ENCODE measurements around the gene PIGU.
"Not testable (repeated sequence)": the region's sequence is repeated elsewhere in the genome, so short reads cannot be mapped to it uniquely, and the experiment has no call there.

The PIGU gene, protein sequence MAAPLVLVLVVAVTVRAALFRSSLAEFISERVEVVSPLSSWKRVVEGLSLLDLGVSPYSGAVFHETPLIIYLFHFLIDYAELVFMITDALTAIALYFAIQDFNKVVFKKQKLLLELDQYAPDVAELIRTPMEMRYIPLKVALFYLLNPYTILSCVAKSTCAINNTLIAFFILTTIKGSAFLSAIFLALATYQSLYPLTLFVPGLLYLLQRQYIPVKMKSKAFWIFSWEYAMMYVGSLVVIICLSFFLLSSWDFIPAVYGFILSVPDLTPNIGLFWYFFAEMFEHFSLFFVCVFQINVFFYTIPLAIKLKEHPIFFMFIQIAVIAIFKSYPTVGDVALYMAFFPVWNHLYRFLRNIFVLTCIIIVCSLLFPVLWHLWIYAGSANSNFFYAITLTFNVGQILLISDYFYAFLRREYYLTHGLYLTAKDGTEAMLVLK

DNA sequence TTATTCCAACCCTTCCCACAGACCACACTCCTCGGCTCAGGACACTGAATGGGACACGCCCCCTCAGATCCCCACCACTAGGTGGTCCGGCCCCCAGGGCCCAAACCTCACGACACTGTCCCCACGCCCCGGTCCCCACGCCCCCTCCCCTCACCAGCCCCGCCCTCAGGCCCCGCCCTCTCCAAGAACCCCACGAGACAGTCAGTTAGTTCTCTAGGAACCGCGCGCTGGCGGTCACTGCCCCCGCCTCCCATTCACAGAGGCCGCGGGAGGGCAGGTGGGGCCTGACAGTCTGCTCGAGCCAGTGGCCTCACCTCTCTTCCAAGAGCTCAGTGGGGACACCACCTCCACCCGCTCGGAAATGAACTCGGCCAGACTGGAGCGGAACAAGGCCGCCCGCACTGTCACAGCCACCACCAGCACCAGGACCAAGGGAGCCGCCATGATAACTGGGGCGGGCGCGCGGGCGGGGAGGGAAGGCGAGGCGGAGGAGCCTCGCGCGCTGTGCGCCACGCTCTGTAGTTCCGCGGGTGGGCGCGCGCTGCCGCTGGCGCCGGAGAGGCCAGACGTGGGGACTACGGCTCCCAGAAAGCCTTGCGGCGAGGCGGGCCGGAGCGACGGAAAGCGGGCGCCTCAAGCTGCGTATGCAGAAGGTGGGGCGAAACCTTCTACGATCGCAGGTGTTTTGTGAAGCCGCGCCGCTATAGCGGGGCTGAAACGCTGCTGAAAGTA is at the start of gene PIGU:
Gene PIGU, minus strand, starts transcription at position 451 of the 732 bp plus-strand sequence. Its CDS starts 7 bp downstream, at position 444.
- peak within 1 kb of the TSS; percentile 95 for H3K27ac Mint-ChIP-seq (ENCODE audit: low read depth)
- no peaks in the 10 kb centered on the region for H3K27me3 Mint-ChIP-seq
- H3K36me3 Mint-ChIP-seq (ENCODE audit: insufficient read depth) = peaks cover 3% of the 10 kb centered on the region
- H3K9me3 Mint-ChIP-seq = no peaks in the 10 kb centered on the region
- peaks cover 16% of the 10 kb centered on the region for H3K4me1 Mint-ChIP-seq
- ATAC-seq (replicated peaks; ENCODE audit: extremely low read depth, poor library complexity, severe bottlenecking) = peak; percentile 98
- DNase-seq (ENCODE audit: low spot score in 2 of 2) = peak; percentile 90 to 95
- H3K4me3 Mint-ChIP-seq = peak within 1 kb of the TSS; percentile 95

DNA sequence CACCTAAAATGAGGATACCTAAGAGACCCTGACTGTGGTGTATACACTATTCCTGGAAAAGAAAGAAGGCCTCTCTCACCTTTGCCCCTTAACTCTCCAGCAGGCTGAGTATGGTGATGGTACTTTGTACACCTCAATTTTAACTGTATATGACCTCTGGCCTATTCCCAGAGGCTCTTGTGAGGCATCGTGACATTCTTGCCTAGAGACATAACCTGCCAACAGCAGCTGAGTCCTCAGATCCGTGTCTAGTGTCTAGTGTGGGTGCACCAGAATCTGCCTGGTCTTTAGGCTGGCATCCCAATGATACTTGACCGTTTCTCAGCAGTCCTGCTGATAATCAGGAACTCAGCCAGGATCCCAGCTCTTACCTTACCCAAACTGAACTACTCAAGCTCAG is 47.3 kb upstream of the PIGU start:
- Mint-ChIP-seq H3K27ac (ENCODE audit: low read depth) (no peak overlapping the region), H3K36me3 (ENCODE audit: insufficient read depth) (peaks cover 30% of the 10 kb centered on the region), H3K9me3 (no peaks in the 10 kb centered on the region), H3K27me3 (no peaks in the 10 kb centered on the region), H3K4me1 (peaks cover 8% of the 10 kb centered on the region), H3K4me3 (no peak overlapping the region)
- DNase-seq (ENCODE audit: low spot score in 2 of 2) (no peak), ATAC-seq (replicated peaks; ENCODE audit: extremely low read depth, poor library complexity, severe bottlenecking) (no peak)

DNA sequence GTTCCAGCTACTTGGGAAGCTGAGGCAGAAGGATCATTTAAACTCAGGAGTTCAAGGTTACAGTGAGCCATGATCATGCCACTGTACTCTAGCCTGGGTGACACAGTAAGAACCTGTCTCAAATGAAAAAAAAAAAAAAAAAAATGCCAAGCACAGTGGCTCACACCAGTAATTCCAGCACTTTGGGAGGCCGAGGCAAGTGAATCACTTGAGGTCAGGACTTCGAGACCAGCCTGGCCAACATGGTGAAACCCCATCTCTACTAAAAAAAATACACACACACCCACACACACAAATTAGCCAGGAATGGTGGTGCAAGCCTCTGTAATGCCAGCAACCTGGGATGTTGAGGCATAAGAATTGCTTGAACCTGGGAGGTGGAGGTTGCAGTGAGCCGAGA is 45.7 kb upstream of the PIGU start:
- H3K4me1 Mint-ChIP-seq; H3K27me3 Mint-ChIP-seq; ATAC-seq (replicated peaks; ENCODE audit: extremely low read depth, poor library complexity, severe bottlenecking); H3K9me3 Mint-ChIP-seq; H3K4me3 Mint-ChIP-seq; DNase-seq (ENCODE audit: low spot score in 2 of 2); H3K27ac Mint-ChIP-seq (ENCODE audit: low read depth): not testable (repeated sequence)
- H3K36me3 Mint-ChIP-seq (ENCODE audit: insufficient read depth) = peaks cover 34% of the 10 kb centered on the region

DNA sequence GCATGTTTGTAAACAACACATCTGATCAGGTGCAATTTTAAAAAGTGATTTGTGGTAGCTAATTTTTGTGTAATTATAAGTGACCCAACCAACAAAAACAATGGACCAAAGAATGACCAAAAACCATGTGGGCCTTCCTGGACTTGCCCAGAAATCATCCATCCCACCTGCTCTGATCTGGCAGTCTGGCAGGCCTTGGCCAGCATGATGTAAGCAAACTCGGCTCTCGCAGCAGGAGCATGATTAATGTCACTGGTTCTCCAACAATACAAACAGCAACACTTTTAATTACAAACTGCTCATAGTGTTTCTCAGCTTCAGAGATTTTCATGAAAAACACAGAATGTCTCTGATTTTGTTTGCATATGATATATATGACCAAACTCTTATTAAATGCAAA is 43.4 kb upstream of the PIGU start:
- ATAC-seq (replicated peaks; ENCODE audit: extremely low read depth, poor library complexity, severe bottlenecking) = no peak
- H3K9me3 Mint-ChIP-seq = no peaks in the 10 kb centered on the region
- H3K36me3 Mint-ChIP-seq (ENCODE audit: insufficient read depth) = peaks cover 27% of the 10 kb centered on the region
- H3K4me1 Mint-ChIP-seq = peaks cover 8% of the 10 kb centered on the region
- no peak overlapping the region for H3K4me3 Mint-ChIP-seq
- no peak for DNase-seq (ENCODE audit: low spot score in 2 of 2)
- no peak overlapping the region for H3K27ac Mint-ChIP-seq (ENCODE audit: low read depth)
- H3K27me3 Mint-ChIP-seq = no peaks in the 10 kb centered on the region

DNA sequence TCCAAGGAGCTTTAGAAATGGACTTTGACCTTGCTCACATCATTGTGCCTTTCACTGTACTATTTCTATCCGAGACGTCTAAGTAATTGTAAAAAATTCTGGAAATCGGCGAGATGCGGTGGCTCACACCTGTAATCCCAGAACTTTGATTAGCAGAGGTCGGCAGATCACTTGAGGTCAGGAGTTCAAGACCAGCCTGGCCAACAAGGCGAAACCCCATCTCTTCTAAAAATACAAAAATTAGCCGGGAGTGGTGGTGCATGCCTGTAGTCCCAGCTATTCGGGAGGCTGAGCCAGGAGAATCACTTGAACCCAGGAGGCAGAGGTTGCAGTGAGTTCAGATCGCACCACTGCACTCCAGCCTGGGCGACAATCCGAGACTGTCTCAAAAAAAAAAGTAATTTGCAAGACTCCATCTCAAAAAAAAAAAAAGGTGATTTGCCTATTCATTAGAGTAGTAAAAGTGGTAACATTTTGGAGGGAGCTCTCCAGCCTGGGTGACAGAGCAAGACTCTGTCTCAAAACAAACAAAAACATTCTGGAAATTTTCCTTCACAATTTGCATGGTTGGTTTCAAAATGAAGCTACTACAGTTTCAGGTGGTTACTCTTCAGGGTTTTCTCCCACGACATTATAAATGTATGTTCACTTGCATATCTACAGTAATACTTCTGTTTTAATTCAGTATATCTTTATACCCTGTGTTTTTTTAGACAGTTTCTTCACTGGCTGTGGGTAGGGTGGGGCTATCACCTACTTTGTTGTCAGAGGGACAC is 42.5 kb upstream of the PIGU start:
- not testable (repeated sequence) for H3K9me3 Mint-ChIP-seq; DNase-seq (ENCODE audit: low spot score in 2 of 2); H3K27me3 Mint-ChIP-seq; H3K4me3 Mint-ChIP-seq; H3K27ac Mint-ChIP-seq (ENCODE audit: low read depth); H3K4me1 Mint-ChIP-seq; ATAC-seq (replicated peaks; ENCODE audit: extremely low read depth, poor library complexity, severe bottlenecking)
- H3K36me3 Mint-ChIP-seq (ENCODE audit: insufficient read depth) = peaks cover 26% of the 10 kb centered on the region

DNA sequence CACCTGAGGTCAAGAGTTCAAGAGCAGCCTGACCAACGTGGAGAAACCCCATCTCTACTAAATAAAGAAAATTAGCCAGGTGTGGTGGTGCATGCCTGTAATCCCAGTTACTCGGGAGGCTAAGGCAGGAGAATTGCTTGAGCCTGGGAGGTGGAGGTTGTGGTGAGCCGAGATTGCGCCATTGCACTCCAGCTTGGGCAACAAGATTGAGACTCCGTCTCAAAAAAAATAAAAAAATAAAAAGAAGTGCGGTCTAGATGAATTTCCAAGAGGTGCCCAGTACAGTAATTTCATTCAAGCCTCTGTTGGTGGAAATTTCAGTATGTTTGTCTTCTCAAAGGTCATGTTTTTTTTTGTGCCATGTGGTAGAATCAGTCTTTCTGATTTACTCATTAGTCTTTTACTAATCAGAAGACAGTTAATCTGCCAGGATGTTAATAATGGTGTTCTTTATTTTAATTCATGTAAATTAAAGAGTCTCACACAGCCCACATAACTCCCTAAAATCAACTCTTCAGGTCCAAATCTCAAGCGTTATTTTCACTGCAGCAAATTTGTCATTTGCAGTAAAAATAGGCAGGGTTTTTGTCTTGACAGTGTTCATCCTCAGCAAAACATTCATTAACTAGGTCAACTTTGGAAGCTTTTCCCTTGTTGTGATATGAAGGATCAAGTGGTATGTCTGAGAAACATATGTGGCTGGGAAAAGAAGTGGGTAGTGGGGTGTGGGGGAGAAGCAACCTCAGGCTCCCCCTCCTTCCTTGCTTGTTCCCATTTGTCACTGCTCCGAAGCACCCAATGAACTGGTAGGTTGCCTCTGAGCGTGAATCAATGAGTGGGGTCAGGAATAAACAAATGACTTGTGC is 40.6 kb upstream of the PIGU start:
- Mint-ChIP-seq H3K4me3 (no peak overlapping the region), H3K4me1 (peaks cover 8% of the 10 kb centered on the region), H3K27ac (ENCODE audit: low read depth) (no peak overlapping the region), H3K27me3 (no peaks in the 10 kb centered on the region), H3K9me3 (no peaks in the 10 kb centered on the region), H3K36me3 (ENCODE audit: insufficient read depth) (peaks cover 29% of the 10 kb centered on the region)
- ATAC-seq (replicated peaks; ENCODE audit: extremely low read depth, poor library complexity, severe bottlenecking) = no peak
- no peak for DNase-seq (ENCODE audit: low spot score in 2 of 2)

DNA sequence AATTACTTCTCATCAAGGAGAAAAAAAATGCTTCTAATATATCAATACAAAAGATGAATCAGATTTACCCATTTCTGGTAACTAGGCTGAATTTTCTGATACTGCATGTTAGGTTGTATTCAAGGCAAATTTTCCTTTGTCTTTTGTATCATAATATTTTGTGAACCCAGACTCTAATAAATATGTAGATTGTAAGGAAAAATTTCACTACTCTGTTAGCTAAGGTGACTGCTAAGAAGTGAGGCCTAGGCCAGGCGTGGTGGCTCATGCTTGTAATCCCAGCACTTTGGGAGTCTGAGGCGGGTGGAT is 40.0 kb upstream of the PIGU start:
- H3K4me1 Mint-ChIP-seq = peaks cover 8% of the 10 kb centered on the region
- H3K4me3 Mint-ChIP-seq = no peak overlapping the region
- H3K9me3 Mint-ChIP-seq = no peaks in the 10 kb centered on the region
- H3K36me3 Mint-ChIP-seq (ENCODE audit: insufficient read depth) = peaks cover 29% of the 10 kb centered on the region
- DNase-seq (ENCODE audit: low spot score in 2 of 2) (no peak), ATAC-seq (replicated peaks; ENCODE audit: extremely low read depth, poor library complexity, severe bottlenecking) (no peak)
- no peaks in the 10 kb centered on the region for H3K27me3 Mint-ChIP-seq
- no peak overlapping the region for H3K27ac Mint-ChIP-seq (ENCODE audit: low read depth)

DNA sequence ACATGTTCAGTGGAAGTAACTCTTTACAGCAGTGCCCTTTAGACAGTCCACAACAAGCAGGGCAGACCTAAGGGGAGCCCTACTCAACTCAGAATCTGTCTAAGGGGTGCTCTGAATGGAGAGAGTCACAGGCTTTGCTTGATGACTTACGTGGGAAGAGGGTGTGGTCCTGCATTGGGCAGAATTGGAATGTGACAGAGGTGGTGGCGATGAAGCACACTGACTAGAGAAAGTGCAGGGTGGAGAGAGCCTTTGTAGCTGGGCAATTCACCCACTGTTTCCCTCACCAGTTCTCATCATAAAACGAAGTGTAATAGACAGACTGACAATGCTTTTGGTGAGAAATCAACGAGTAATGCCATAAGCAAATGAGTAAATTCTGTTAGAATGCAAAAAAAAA is 38.5 kb upstream of the PIGU start:
- DNase-seq (ENCODE audit: low spot score in 2 of 2) = no peak
- Mint-ChIP-seq H3K27ac (ENCODE audit: low read depth) (no peak overlapping the region), H3K27me3 (no peaks in the 10 kb centered on the region), H3K4me3 (no peak overlapping the region), H3K36me3 (ENCODE audit: insufficient read depth) (peaks cover 35% of the 10 kb centered on the region), H3K9me3 (no peaks in the 10 kb centered on the region), H3K4me1 (peaks cover 7% of the 10 kb centered on the region)
- no peak for ATAC-seq (replicated peaks; ENCODE audit: extremely low read depth, poor library complexity, severe bottlenecking)

DNA sequence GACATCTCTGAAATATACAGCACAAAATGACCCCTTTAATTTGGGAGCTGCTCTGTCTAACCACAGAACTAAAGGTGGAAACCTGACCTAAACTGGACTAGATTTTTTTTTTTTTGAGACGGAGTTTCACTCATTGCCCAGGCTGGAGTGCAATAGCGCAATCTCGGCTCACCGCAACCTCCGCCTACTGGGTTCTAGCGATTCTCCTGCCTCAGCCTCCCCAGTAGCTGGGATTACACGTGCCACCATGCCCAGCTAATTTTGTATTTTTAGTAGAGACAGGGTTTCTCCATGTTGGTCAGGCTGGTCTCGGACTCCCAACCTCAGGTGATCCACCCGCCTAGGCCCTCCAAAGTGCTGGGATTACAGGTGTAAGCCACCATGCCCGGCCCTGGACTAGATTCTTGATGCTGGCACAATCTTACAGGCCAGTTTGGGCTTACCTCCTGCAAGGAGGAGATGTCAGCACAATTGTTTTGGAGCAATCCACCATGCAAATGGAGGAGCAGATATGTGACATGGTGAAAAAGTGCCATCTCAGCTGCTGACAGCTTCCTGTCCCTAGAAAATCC is 37.1 kb upstream of the PIGU start:
- H3K36me3 Mint-ChIP-seq (ENCODE audit: insufficient read depth) = peaks cover 42% of the 10 kb centered on the region
- not testable (repeated sequence) for H3K4me1 Mint-ChIP-seq; H3K4me3 Mint-ChIP-seq; H3K27ac Mint-ChIP-seq (ENCODE audit: low read depth); H3K27me3 Mint-ChIP-seq; ATAC-seq (replicated peaks; ENCODE audit: extremely low read depth, poor library complexity, severe bottlenecking); DNase-seq (ENCODE audit: low spot score in 2 of 2); H3K9me3 Mint-ChIP-seq

DNA sequence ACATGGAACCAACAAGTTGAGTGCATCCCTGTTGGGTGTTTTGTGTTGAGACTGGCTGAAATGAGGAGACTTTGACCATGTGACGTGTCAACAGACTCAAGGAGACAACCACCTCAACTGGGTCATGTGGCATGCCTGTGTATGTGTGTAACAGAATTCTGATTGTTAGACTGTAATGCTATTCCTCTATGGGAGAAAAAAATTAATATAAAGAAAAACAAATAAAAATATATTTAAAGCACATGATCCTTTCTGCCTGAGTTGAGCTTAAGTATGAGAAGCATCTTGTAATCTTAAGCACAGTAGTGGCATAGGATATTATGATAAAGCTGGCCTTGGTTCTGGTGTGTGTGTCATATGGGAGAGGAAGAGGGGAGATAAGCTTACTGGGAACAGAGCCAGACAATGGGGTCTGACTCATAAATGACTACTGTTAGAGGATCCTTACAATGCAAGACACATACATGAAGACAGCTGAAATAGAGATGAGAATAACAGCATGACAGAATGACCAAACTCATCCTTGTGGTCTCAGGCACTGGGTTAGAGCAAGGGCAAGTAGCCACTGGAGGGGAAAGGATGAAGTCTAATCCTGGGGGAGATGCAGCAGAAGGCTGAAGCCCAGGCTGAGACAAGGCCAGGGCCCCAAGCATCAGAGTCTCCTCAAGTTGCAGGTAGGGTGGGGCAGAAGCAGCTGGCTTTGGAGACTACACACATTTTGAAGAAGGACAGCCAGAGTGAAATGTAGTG is 36.5 kb upstream of the PIGU start:
- no peak for DNase-seq (ENCODE audit: low spot score in 2 of 2)
- Mint-ChIP-seq H3K4me3 (no peak overlapping the region), H3K36me3 (ENCODE audit: insufficient read depth) (peaks cover 47% of the 10 kb centered on the region), H3K27ac (ENCODE audit: low read depth) (no peak overlapping the region), H3K27me3 (no peaks in the 10 kb centered on the region), H3K9me3 (no peaks in the 10 kb centered on the region), H3K4me1 (peaks cover 16% of the 10 kb centered on the region)
- ATAC-seq (replicated peaks; ENCODE audit: extremely low read depth, poor library complexity, severe bottlenecking) = no peak

DNA sequence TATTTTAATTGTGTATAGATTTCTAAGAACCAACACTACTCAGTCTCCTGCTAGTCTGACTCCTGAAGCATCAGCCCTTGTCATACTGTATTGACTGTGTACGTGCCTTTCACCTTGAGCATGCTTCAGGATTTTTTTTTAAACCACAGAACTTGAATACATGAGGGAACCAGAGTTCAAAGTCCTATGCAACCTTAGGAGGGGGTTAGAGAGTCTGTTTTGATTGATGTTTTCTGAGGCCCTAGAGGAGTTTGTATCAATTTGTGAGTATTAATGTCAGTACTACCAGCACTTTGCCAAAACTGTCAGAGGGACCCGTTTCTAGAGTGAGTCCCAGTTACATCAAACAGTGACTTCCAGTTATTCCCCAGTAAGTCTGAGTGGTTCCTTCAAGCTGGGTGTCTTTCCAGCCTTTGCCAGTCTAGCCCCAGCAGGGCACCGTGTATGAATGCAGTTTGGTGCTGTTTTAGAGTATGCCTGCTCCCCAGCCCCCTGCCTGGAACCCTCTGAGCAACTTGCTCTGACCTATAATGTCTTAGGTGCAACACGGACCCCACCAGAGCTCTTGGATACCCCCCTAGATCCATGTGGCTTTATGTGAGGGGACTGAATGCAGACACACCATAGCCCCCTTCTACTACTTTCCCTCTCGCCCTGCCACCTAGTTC is 35.8 kb upstream of the PIGU start:
- Mint-ChIP-seq H3K36me3 (ENCODE audit: insufficient read depth) (peaks cover 50% of the 10 kb centered on the region), H3K4me3 (no peak overlapping the region), H3K4me1 (peaks cover 18% of the 10 kb centered on the region), H3K9me3 (no peaks in the 10 kb centered on the region), H3K27me3 (no peaks in the 10 kb centered on the region), H3K27ac (ENCODE audit: low read depth) (peak overlapping the region; percentile 49)
- ATAC-seq (replicated peaks; ENCODE audit: extremely low read depth, poor library complexity, severe bottlenecking) = no peak
- no peak for DNase-seq (ENCODE audit: low spot score in 2 of 2)
